HCT116 (cell line): ENCODE measurements around the gene PBX2. TPM values are rescaled to one million over a fixed set of nuclear protein-coding genes. Genes with fewer than 3 reads are reported as not detected.

Experiments
- ATAC-seq: fragments of 200-7000 bp; cut with Tn5 transposase; 2 replicates; pipeline ENCODE4 v1.9.1; 2020; ENCODE audit warnings: mild to moderate bottlenecking, moderate library complexity
- BruUV-seq: library from RNA; stranded (reverse); fragments of 400-500 nt; replicated peaks from 2 replicates; lab custom pipeline; 2021; lab: Mats Ljungman, UMichigan
- CTCF ChIA-PET: fragments of 300-600 bp; sonication (Branson Sonifier 250); formaldehyde crosslinking; loops from one replicate; lab custom pipeline; 2021; ENCODE audit warnings: antibody characterized with exemption; lab: Charles Lee
- POLR2A ChIA-PET: fragments of 300-600, 350-600 bp; sonication (Branson Sonifier 250); formaldehyde crosslinking; loops from one replicate; lab custom pipeline; 2021; ENCODE audit warnings: antibody characterized with exemption; lab: Charles Lee
- RAD21 ChIA-PET, 2 experiments: fragments of 300-600 bp; sonication (Branson Sonifier 250); formaldehyde crosslinking; loops; one replicate each; lab custom pipeline; 2023; ENCODE audit warnings: low total read pairs in 2 of 2; ENCODE audit not compliant: uncharacterized antibody in 2 of 2, unreplicated experiment in 2 of 2, low non-redundant PET in 1 of 2; lab: Charles Lee
- DNase-seq: peaks from one replicate; pipeline ENCODE4 v3.0.0-alpha.2; 2010; ENCODE audit warnings: low read depth, low spot score
- H2AFZ ChIP-seq: fragments of 200-600 bp; shearing (Covaris generic), sonication (generic); 2 replicates; pipeline ENCODE4 v1.6.1; 2017; ENCODE audit warnings: low read depth, mixed run types, mixed read lengths, antibody characterized with exemption, low read length; ENCODE audit not compliant: poor library complexity, severe bottlenecking
- H3K27ac ChIP-seq: 2 replicates; pipeline ENCODE4 v1.5.1; 2012; ENCODE audit warnings: low read depth, low read length
- H3K27me3 ChIP-seq: fragments of 200-600 bp; sonication (generic); 2 replicates; pipeline ENCODE4 v1.6.1; 2016; ENCODE audit warnings: mixed run types, low read length, mixed read lengths; ENCODE audit not compliant: insufficient read depth
- H3K36me3 ChIP-seq, 2 experiments: fragments of 200-500 bp in 1 of 2; fragments of 200-600 bp in 1 of 2; sonication (Bioruptor generic) in 1 of 2; sonication (generic) in 1 of 2; 2 replicates each; pipeline versions ENCODE4 v1.5.1 to v1.6.1; 2014 to 2016; ENCODE audit warnings: low read length in 2 of 2, inconsistent platforms in 1 of 2, mixed read lengths in 1 of 2, mixed run types in 1 of 2; ENCODE audit not compliant: insufficient read depth in 2 of 2, control insufficient read depth in 1 of 2
- H3K4me1 ChIP-seq, 2 experiments: fragments of 200-600 bp in 1 of 2; sonication (generic) in 1 of 2; 2 replicates each; pipeline versions ENCODE4 v1.5.1 to v1.6.1; 2012 to 2017; ENCODE audit warnings: low read length in 2 of 2, inconsistent platforms in 1 of 2, mild to moderate bottlenecking in 1 of 2, mixed read lengths in 1 of 2, mixed run types in 1 of 2, moderate library complexity in 1 of 2; ENCODE audit not compliant: insufficient read depth in 2 of 2, control insufficient read depth in 1 of 2
- H3K4me2 ChIP-seq: fragments of 200-600 bp; sonication (generic); 2 replicates; pipeline ENCODE4 v1.6.1; 2017; ENCODE audit warnings: mixed run types, low read length, mixed read lengths
- H3K4me3 ChIP-seq, 2 experiments: fragments of 200-600 bp in 1 of 2; sonication (generic) in 1 of 2; replicated peaks in 1 of 2; 2 replicates each; pipeline ENCODE4 v1.5.1; 2011 to 2016; ENCODE audit warnings: low read length in 2 of 2, control low read depth in 1 of 2, low read depth in 1 of 2, mild to moderate bottlenecking in 1 of 2, mixed read lengths in 1 of 2, mixed run types in 1 of 2
- H3K79me2 ChIP-seq: fragments of 200-600 bp; sonication (generic); 2 replicates; pipeline ENCODE4 v1.6.1; 2017; ENCODE audit warnings: mild to moderate bottlenecking, mixed run types, low read length, moderate library complexity, mixed read lengths; ENCODE audit not compliant: insufficient read depth
- H3K9ac ChIP-seq: fragments of 200-600 bp; sonication (generic); 2 replicates; pipeline ENCODE4 v1.6.1; 2016; ENCODE audit warnings: low read length, mixed read lengths
- H3K9me2 ChIP-seq: fragments of 200-600 bp; sonication (generic), shearing (Covaris generic); 2 replicates; pipeline ENCODE4 v1.6.1; 2017; ENCODE audit warnings: mixed run types, mild to moderate bottlenecking, moderate library complexity; ENCODE audit not compliant: insufficient read depth
- H3K9me3 ChIP-seq, 2 experiments: fragments of 200-500 bp in 1 of 2; fragments of 200-600 bp in 1 of 2; sonication (Bioruptor generic) in 1 of 2; sonication (generic) in 1 of 2; 2 replicates each; pipeline ENCODE4 v1.6.1; 2014 to 2017; ENCODE audit warnings: low read length in 2 of 2, mixed read lengths in 2 of 2, inconsistent platforms in 1 of 2, low read depth in 1 of 2, mild to moderate bottlenecking in 1 of 2, mixed run types in 1 of 2, moderate library complexity in 1 of 2; ENCODE audit not compliant: control insufficient read depth in 1 of 2, insufficient read depth in 1 of 2
- H4K20me1 ChIP-seq: fragments of 200-600 bp; sonication (generic), shearing (Covaris generic); 2 replicates; pipeline ENCODE4 v1.6.1; 2017; ENCODE audit warnings: mixed run types, mild to moderate bottlenecking, moderate library complexity; ENCODE audit not compliant: insufficient read depth
- CTCF ChIP-seq, 3 experiments: fragments of 200-600 bp in 1 of 3; sonication (generic) in 1 of 3; IDR thresholded peaks in 2 of 3; conservative IDR thresholded peaks in 1 of 3; 2 replicates each; pipeline ENCODE4 v1.5.1; 2012 to 2017; ENCODE audit warnings: low read depth in 2 of 3, low read length in 2 of 3, antibody characterized with exemption in 1 of 3, borderline replicate concordance in 1 of 3, control low read depth in 1 of 3, mild to moderate bottlenecking in 1 of 3, mixed read lengths in 1 of 3, mixed run types in 1 of 3, moderate library complexity in 1 of 3; ENCODE audit not compliant: insufficient read depth in 1 of 3
- JUND ChIP-seq: IDR thresholded peaks from 2 replicates; pipeline ENCODE4 v1.6.1; 2012
- REST ChIP-seq: IDR thresholded peaks from 2 replicates; pipeline ENCODE4 v1.6.1; 2012; ENCODE audit warnings: low read depth
- SIN3A ChIP-seq: IDR thresholded peaks from 2 replicates; pipeline ENCODE4 v1.6.1; 2012; ENCODE audit warnings: low read depth
- ZBTB33 ChIP-seq: IDR thresholded peaks from 2 replicates; pipeline ENCODE4 v1.6.1; 2011; ENCODE audit warnings: mild to moderate bottlenecking, low read length, moderate library complexity; ENCODE audit not compliant: insufficient replicate concordance; ENCODE audit errors: extremely low read depth
- intact Hi-C: fragments of 100-400 bp; cut with micrococcal nuclease; formaldehyde crosslinking; loops from 2 replicates; pipeline ENCODE4 v1.10.0; 2022
- total RNA-seq: library from RNA; stranded (reverse); gene quantifications from one replicate; pipeline ENCODE4 v1.2.1, GENCODE V29; 2021; ENCODE audit not compliant: unreplicated experiment
- TF ChIP-seq, protein P1 (sequence below): IDR thresholded peaks from 2 replicates; pipeline ENCODE4 v1.6.1; 2012

PBX2 gene
- total RNA-seq, 1 experiment from 2014 or later = 79.0 TPM

GRCh38 chr6:32183483-32184083 is 6.4 kb downstream of the PBX2 start (continued):
- no peak for TF ChIP-seq ZBTB33
- TF ChIP-seq REST = no peak
- TF ChIP-seq, protein P1, sequence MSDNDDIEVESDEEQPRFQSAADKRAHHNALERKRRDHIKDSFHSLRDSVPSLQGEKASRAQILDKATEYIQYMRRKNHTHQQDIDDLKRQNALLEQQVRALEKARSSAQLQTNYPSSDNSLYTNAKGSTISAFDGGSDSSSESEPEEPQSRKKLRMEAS = no peak
- no peak for TF ChIP-seq SIN3A

GRCh38 chr6:32183030-32183429 is 7.0 kb downstream of the PBX2 start:
- Histone ChIP-seq H3K27ac (peak overlapping the region; percentile 17; the same call in 1 of the 2 replicates), H3K4me3 (no peak overlapping the region), H3K79me2 (peaks cover 8% of the 10 kb centered on the region; the same call in 1 of the 2 replicates), H3K4me2 (no peak overlapping the region), H3K27me3 (no peaks in the 10 kb centered on the region), H3K4me1 (peaks cover 4 to 29% of the 10 kb centered on the region in 2 experiments; a peak in 3 of 4 replicates), H3K36me3 (peaks cover 10 to 13% of the 10 kb centered on the region in 2 experiments; a peak in 3 of 4 replicates), H2AFZ (no peak overlapping the region), H3K9me2 (no peaks in the 10 kb centered on the region), H4K20me1 (no peaks in the 10 kb centered on the region), H3K9me3 (no peaks in the 10 kb centered on the region), H3K9ac (no peak overlapping the region)
- no peak for TF ChIP-seq JUND
- TF ChIP-seq CTCF (IDR thresholded peaks at IDR 0.05 in 2 of 3, conservative IDR thresholded peaks at IDR 0.05 in 1 of 3; ENCODE audit: borderline replicate concordance in 1 of 3, insufficient read depth in 1 of 3, low read depth in 2 of 3, low read length in 2 of 3) = no peak
- TF ChIP-seq, protein P1 = no peak
- ChIA-PET CTCF (no interaction called here), RAD21 (no interaction called here), POLR2A (interaction anchor here (0.6 kb wide), 1 partner anchor 517 kb away, joined by 4 read pairs; no protein-coding TSS in a partner anchor)
- BruUV-seq = no TSS peak
- DNase-seq (no peak), ATAC-seq (no peak)
- intact Hi-C loops = no loop called here
